IMR-90 (cell line): ENCODE data around the gene SPDYC. TPM values are rescaled to one million over a fixed set of nuclear protein-coding genes. Genes with fewer than 3 reads are reported as not detected.

ENCODE experiments used
- ATAC-seq: fragments of 200-7000 bp; cut with Tn5 transposase; 2 replicates; pipeline ENCODE4 v1.9.1; 2020; ENCODE audit warnings: low read depth, mild to moderate bottlenecking, moderate library complexity
- BruUV-seq: library from RNA; stranded (reverse); fragments of 400-500 nt; replicated peaks from 2 replicates; lab custom pipeline; 2021; lab: Mats Ljungman, UMichigan
- CTCF ChIA-PET: fragments of 300-600 bp; formaldehyde crosslinking; extraction: SDS; loops from one replicate; lab custom pipeline; 2021; ENCODE audit warnings: antibody characterized with exemption; lab: Yijun Ruan, JAX
- POLR2A ChIA-PET: fragments of 300-600 bp; sonication (Branson Sonifier 250); formaldehyde crosslinking; loops from one replicate; lab custom pipeline; 2022; ENCODE audit warnings: antibody characterized with exemption; ENCODE audit not compliant: unreplicated experiment; lab: Charles Lee
- DNase-seq: peaks from one replicate; pipeline ENCODE4 v3.0.0; 2013
- H2AFZ ChIP-seq: replicated peaks from 2 replicates; pipeline ENCODE3; 2013; ENCODE audit warnings: low read length, mild to moderate bottlenecking; ENCODE audit not compliant: poor library complexity
- H2AK5ac ChIP-seq: 2 replicates; pipeline ENCODE4 v1.6.1; 2013; ENCODE audit warnings: low read depth, low read length, inconsistent platforms
- H2AK9ac ChIP-seq: replicated peaks from 2 replicates; pipeline ENCODE3; 2013; ENCODE audit warnings: mild to moderate bottlenecking, low read depth, low read length, moderate library complexity; ENCODE audit not compliant: poor library complexity
- H2BK120ac ChIP-seq: 2 replicates; pipeline ENCODE4 v1.6.1; 2013; ENCODE audit warnings: low read depth, low read length, inconsistent platforms
- H2BK15ac ChIP-seq: 3 replicates; pipeline ENCODE4 v1.6.1; 2013; ENCODE audit warnings: low read depth, low read length, inconsistent platforms
- H2BK20ac ChIP-seq: 2 replicates; pipeline ENCODE4 v1.6.1; 2013; ENCODE audit warnings: low read depth, mild to moderate bottlenecking, inconsistent platforms, low read length, moderate library complexity
- H2BK5ac ChIP-seq: 2 replicates; pipeline ENCODE4 v1.6.1; 2013; ENCODE audit warnings: mild to moderate bottlenecking, low read depth, low read length, inconsistent platforms; ENCODE audit not compliant: poor library complexity, severe bottlenecking
- H3K14ac ChIP-seq: replicated peaks from 2 replicates; pipeline ENCODE4 v1.6.1; 2013; ENCODE audit warnings: low read depth, low read length, inconsistent platforms
- H3K18ac ChIP-seq: 2 replicates; pipeline ENCODE4 v1.6.1; 2013; ENCODE audit warnings: low read depth, low read length, control low read depth
- H3K23ac ChIP-seq: 2 replicates; pipeline ENCODE4 v1.6.1; 2013; ENCODE audit warnings: low read depth, low read length, inconsistent platforms
- H3K27ac ChIP-seq: 2 replicates; pipeline ENCODE4 v1.5.1; 2013; ENCODE audit warnings: mild to moderate bottlenecking, control low read depth, low read length; ENCODE audit not compliant: insufficient read depth
- H3K27me3 ChIP-seq: 2 replicates; pipeline ENCODE4 v1.6.1; 2013; ENCODE audit warnings: low read length; ENCODE audit not compliant: control insufficient read depth, insufficient read depth
- H3K36me3 ChIP-seq: 2 replicates; pipeline ENCODE4 v1.6.1; 2013; ENCODE audit warnings: low read length, mixed read lengths; ENCODE audit not compliant: control insufficient read depth, insufficient read depth
- H3K4ac ChIP-seq: 2 replicates; pipeline ENCODE4 v1.6.1; 2013; ENCODE audit warnings: low read depth, low read length, inconsistent platforms
- H3K4me1 ChIP-seq: 2 replicates; pipeline ENCODE4 v1.6.1; 2013; ENCODE audit warnings: low read length, mixed read lengths; ENCODE audit not compliant: control insufficient read depth, insufficient read depth
- H3K4me2 ChIP-seq: 2 replicates; pipeline ENCODE4 v1.6.1; 2013; ENCODE audit warnings: low read depth, mild to moderate bottlenecking, control low read depth, low read length, moderate library complexity
- H3K4me3 ChIP-seq: 2 replicates; pipeline ENCODE4 v1.5.1; 2013; ENCODE audit warnings: low read depth, mild to moderate bottlenecking, control low read depth, low read length, moderate library complexity; ENCODE audit not compliant: insufficient read depth
- H3K56ac ChIP-seq: 2 replicates; pipeline ENCODE4 v1.6.1; 2013; ENCODE audit warnings: low read length, inconsistent platforms; ENCODE audit not compliant: insufficient read depth; ENCODE audit errors: extremely low read depth
- H3K79me1 ChIP-seq, 2 experiments: 2 replicates each; pipeline ENCODE4 v1.6.1; 2013; ENCODE audit warnings: low read length in 2 of 2, inconsistent platforms in 1 of 2, low read depth in 1 of 2
- H3K9ac ChIP-seq: 2 replicates; pipeline ENCODE4 v1.6.1; 2013; ENCODE audit warnings: low read depth, low read length, control low read depth
- H3K9me1 ChIP-seq: 2 replicates; pipeline ENCODE4 v1.6.1; 2013; ENCODE audit warnings: low read length, inconsistent platforms; ENCODE audit not compliant: insufficient read depth
- H3K9me3 ChIP-seq: 2 replicates; pipeline ENCODE4 v1.6.1; 2013; ENCODE audit warnings: low read length; ENCODE audit not compliant: control insufficient read depth, insufficient read depth
- H4K20me1 ChIP-seq: 2 replicates; pipeline ENCODE4 v1.6.1; 2013; ENCODE audit warnings: low read length, inconsistent platforms; ENCODE audit not compliant: insufficient read depth
- H4K5ac ChIP-seq: 2 replicates; pipeline ENCODE4 v1.6.1; 2013; ENCODE audit warnings: mild to moderate bottlenecking, low read depth, low read length, control low read depth
- H4K8ac ChIP-seq, 2 experiments: 2 replicates each; pipeline ENCODE4 v1.6.1; 2013; ENCODE audit warnings: low read depth in 2 of 2, low read length in 2 of 2, control low read depth in 1 of 2, inconsistent platforms in 1 of 2
- H4K91ac ChIP-seq: 2 replicates; pipeline ENCODE4 v1.6.1; 2013; ENCODE audit warnings: low read depth, low read length, inconsistent platforms; ENCODE audit not compliant: insufficient read depth
- CHD1 ChIP-seq: IDR thresholded peaks from 2 replicates; pipeline ENCODE4 v1.6.1; 2012; ENCODE audit warnings: low read depth, low read length, improper control_type of control experiment
- ELK1 ChIP-seq: fragments of 150-350 bp; IDR thresholded peaks from 2 replicates; pipeline ENCODE4 v1.6.1; 2016; ENCODE audit warnings: low read depth, mild to moderate bottlenecking, low read length, moderate library complexity, borderline replicate concordance
- MAZ ChIP-seq: IDR thresholded peaks from 2 replicates; pipeline ENCODE4 v1.6.1; 2012; ENCODE audit warnings: low read depth, mild to moderate bottlenecking, low read length, improper control_type of control experiment, moderate library complexity, borderline replicate concordance
- MXI1 ChIP-seq: IDR thresholded peaks from 2 replicates; pipeline ENCODE4 v1.6.1; 2012; ENCODE audit warnings: low read depth, mild to moderate bottlenecking, low read length, moderate library complexity, borderline replicate concordance
- NFE2L2 ChIP-seq: fragments of 150-350 bp; IDR thresholded peaks from 2 replicates; pipeline ENCODE4 v1.6.1; 2016; ENCODE audit warnings: low read depth, mild to moderate bottlenecking, low read length
- RAD21 ChIP-seq: IDR thresholded peaks from 2 replicates; pipeline ENCODE4 v1.6.1; 2012; ENCODE audit warnings: low read length, improper control_type of control experiment
- RCOR1 ChIP-seq: IDR thresholded peaks from 2 replicates; pipeline ENCODE4 v1.6.1; 2012; ENCODE audit warnings: mild to moderate bottlenecking, low read length, improper control_type of control experiment; ENCODE audit not compliant: insufficient replicate concordance
- RFX5 ChIP-seq: IDR thresholded peaks from 2 replicates; pipeline ENCODE4 v1.8.0; 2012; ENCODE audit warnings: low read depth, mild to moderate bottlenecking, low read length, moderate library complexity
- SMC3 ChIP-seq: fragments of 150-350 bp; IDR thresholded peaks from 2 replicates; pipeline ENCODE4 v1.6.1; 2016; ENCODE audit warnings: low read depth, mild to moderate bottlenecking, antibody characterized with exemption, low read length, moderate library complexity
- USF2 ChIP-seq: fragments of 150-350 bp; IDR thresholded peaks from 2 replicates; pipeline ENCODE4 v1.6.1; 2017; ENCODE audit warnings: mild to moderate bottlenecking, antibody characterized with exemption, low read length, low read depth
- WGBS, 2 experiments: methylation state at CpG; one replicate each; pipeline versions ENCODE4 v1.1.5 to v1.1.7; 2013; ENCODE audit warnings: missing lambda C conversion rate in 2 of 2; ENCODE audit not compliant: insufficient read length in 1 of 2; ENCODE audit errors: extremely low coverage in 2 of 2; 5-methylcytosine and 5-hydroxymethylcytosine counted together
- dilution Hi-C: fragments of 300-500 bp; cut with HindIII; formaldehyde crosslinking; loops from one replicate; pipeline ENCODE4 v1.14.3; 2018; ENCODE audit warnings: low sequenced_read_pairs; ENCODE audit not compliant: unreplicated experiment
- in situ Hi-C: fragments of 300-500 bp; cut with MboI; formaldehyde crosslinking; loops from 3 replicates; pipeline ENCODE4 v1.14.3; 2019; ENCODE audit warnings: low sequenced_read_pairs, inconsistent platforms, mixed read lengths
- intact Hi-C: fragments of 100-400 bp; cut with micrococcal nuclease; formaldehyde crosslinking; loops from 2 replicates; pipeline ENCODE4 v1.10.0; 2022
- polyA plus RNA-seq, 3 experiments: library from polyadenylated mRNA; depleted of rRNA; stranded (reverse); fragments of >200 nt; gene quantifications; 2 replicates each; pipeline ENCODE4 v1.2.3, GENCODE V29; 2012; ENCODE audit warnings: low replicate concordance in 1 of 3
- total RNA-seq: library from RNA; depleted of rRNA; stranded (reverse); fragments of >200 nt; gene quantifications from 2 replicates; pipeline ENCODE4 v1.2.3, GENCODE V29; 2012

Gene SPDYC
- total and polyA plus RNA-seq, 2 of the 4 experiments (the other 2 are of a cell fraction): not detected

GRCh38 chr11:65130631-65131416 is 39.2 kb upstream of the SPDYC start:
- ChIA-PET POLR2A (interaction anchor here (1.0 kb wide), 1 partner anchor 9 kb away, joined by 3 read pairs; the partner anchor contains the start of genes FAU and MRPL49), CTCF (no interaction called here)
- no peak overlapping the region for H3K9ac ChIP-seq
- no peak overlapping the region for H3K4me2 ChIP-seq
- peaks cover 6% of the 10 kb centered on the region; the same call in 1 of the 2 replicates for H3K4me1 ChIP-seq
- intact Hi-C loops: no loop called here
- H2AFZ ChIP-seq: no peak overlapping the region
- ATAC-seq (no peak), DNase-seq (no peak)
- H4K8ac ChIP-seq: no peak overlapping the region
- no peak overlapping the region for H2BK120ac ChIP-seq
- no peak overlapping the region for H3K4me3 ChIP-seq
- in situ Hi-C loops: no loop called here
- dilution Hi-C loops: no loop called here
- H3K27me3 ChIP-seq: no peaks in the 10 kb centered on the region
- no peak overlapping the region for H4K5ac ChIP-seq
- peaks cover 37% of the 10 kb centered on the region for H4K20me1 ChIP-seq
- no peak overlapping the region for H3K4ac ChIP-seq
- H3K18ac ChIP-seq: no peak overlapping the region
- peaks cover 65% of the 10 kb centered on the region for H3K36me3 ChIP-seq
- peaks cover 14% of the 10 kb centered on the region for H3K9me1 ChIP-seq
- 96% methylated on average over 15 of the region's 19 CpGs; no CpG with 5 or more reads in 1 of the 2 experiments for WGBS, 2 experiments
- no peak overlapping the region for H2AK5ac ChIP-seq
- no peak for TF ChIP-seq NFE2L2
- no peak for TF ChIP-seq RCOR1
- TF ChIP-seq CHD1: no peak
- no peak for TF ChIP-seq MXI1
- TF ChIP-seq RFX5: no peak
- TF ChIP-seq ELK1: no peak
- TF ChIP-seq USF2: no peak
- no peak for TF ChIP-seq RAD21
- TF ChIP-seq MAZ: no peak
- TF ChIP-seq SMC3: no peak
- H3K79me1 ChIP-seq: peaks cover 24 to 56% of the 10 kb centered on the region in 2 experiments
- H3K56ac ChIP-seq: no peak overlapping the region
- H2AK9ac ChIP-seq: no peak overlapping the region
- no peak overlapping the region for H2BK15ac ChIP-seq
- H3K9me3 ChIP-seq: no peaks in the 10 kb centered on the region
- H3K14ac ChIP-seq: no peak overlapping the region
- H4K91ac ChIP-seq: no peak overlapping the region
- BruUV-seq: no TSS peak
- H2BK5ac ChIP-seq: no peak overlapping the region
- no peak overlapping the region for H3K27ac ChIP-seq
- no peak overlapping the region for H3K23ac ChIP-seq
- H2BK20ac ChIP-seq: no peak overlapping the region
